IMR-90 (cell line): ENCODE results near the gene GABRR3. TPM values are rescaled to one million over a fixed set of nuclear protein-coding genes. Genes with fewer than 3 reads are reported as not detected.

Source experiments
- ATAC-seq: fragments of 200-7000 bp; cut with Tn5 transposase; 2 replicates; pipeline ENCODE4 v1.9.1; 2020; ENCODE audit warnings: low read depth, mild to moderate bottlenecking, moderate library complexity
- BruUV-seq: library from RNA; stranded (reverse); fragments of 400-500 nt; replicated peaks from 2 replicates; lab custom pipeline; 2021; lab: Mats Ljungman, UMichigan
- CTCF ChIA-PET: fragments of 300-600 bp; formaldehyde crosslinking; extraction: SDS; loops from one replicate; lab custom pipeline; 2021; ENCODE audit warnings: antibody characterized with exemption; lab: Yijun Ruan, JAX
- POLR2A ChIA-PET: fragments of 300-600 bp; sonication (Branson Sonifier 250); formaldehyde crosslinking; loops from one replicate; lab custom pipeline; 2022; ENCODE audit warnings: antibody characterized with exemption; ENCODE audit not compliant: unreplicated experiment; lab: Charles Lee
- DNase-seq: peaks from one replicate; pipeline ENCODE4 v3.0.0; 2013
- H2AFZ ChIP-seq: replicated peaks from 2 replicates; pipeline ENCODE3; 2013; ENCODE audit warnings: low read length, mild to moderate bottlenecking; ENCODE audit not compliant: poor library complexity
- H2AK5ac ChIP-seq: 2 replicates; pipeline ENCODE4 v1.6.1; 2013; ENCODE audit warnings: low read depth, low read length, inconsistent platforms
- H2AK9ac ChIP-seq: replicated peaks from 2 replicates; pipeline ENCODE3; 2013; ENCODE audit warnings: mild to moderate bottlenecking, low read depth, low read length, moderate library complexity; ENCODE audit not compliant: poor library complexity
- H2BK120ac ChIP-seq: 2 replicates; pipeline ENCODE4 v1.6.1; 2013; ENCODE audit warnings: low read depth, low read length, inconsistent platforms
- H2BK15ac ChIP-seq: 3 replicates; pipeline ENCODE4 v1.6.1; 2013; ENCODE audit warnings: low read depth, low read length, inconsistent platforms
- H2BK20ac ChIP-seq: 2 replicates; pipeline ENCODE4 v1.6.1; 2013; ENCODE audit warnings: low read depth, mild to moderate bottlenecking, inconsistent platforms, low read length, moderate library complexity
- H2BK5ac ChIP-seq: 2 replicates; pipeline ENCODE4 v1.6.1; 2013; ENCODE audit warnings: mild to moderate bottlenecking, low read depth, low read length, inconsistent platforms; ENCODE audit not compliant: poor library complexity, severe bottlenecking
- H3K14ac ChIP-seq: replicated peaks from 2 replicates; pipeline ENCODE4 v1.6.1; 2013; ENCODE audit warnings: low read depth, low read length, inconsistent platforms
- H3K18ac ChIP-seq: 2 replicates; pipeline ENCODE4 v1.6.1; 2013; ENCODE audit warnings: low read depth, low read length, control low read depth
- H3K23ac ChIP-seq: 2 replicates; pipeline ENCODE4 v1.6.1; 2013; ENCODE audit warnings: low read depth, low read length, inconsistent platforms
- H3K27ac ChIP-seq: 2 replicates; pipeline ENCODE4 v1.5.1; 2013; ENCODE audit warnings: mild to moderate bottlenecking, control low read depth, low read length; ENCODE audit not compliant: insufficient read depth
- H3K27me3 ChIP-seq: 2 replicates; pipeline ENCODE4 v1.6.1; 2013; ENCODE audit warnings: low read length; ENCODE audit not compliant: control insufficient read depth, insufficient read depth
- H3K36me3 ChIP-seq: 2 replicates; pipeline ENCODE4 v1.6.1; 2013; ENCODE audit warnings: low read length, mixed read lengths; ENCODE audit not compliant: control insufficient read depth, insufficient read depth
- H3K4ac ChIP-seq: 2 replicates; pipeline ENCODE4 v1.6.1; 2013; ENCODE audit warnings: low read depth, low read length, inconsistent platforms
- H3K4me1 ChIP-seq: 2 replicates; pipeline ENCODE4 v1.6.1; 2013; ENCODE audit warnings: low read length, mixed read lengths; ENCODE audit not compliant: control insufficient read depth, insufficient read depth
- H3K4me2 ChIP-seq: 2 replicates; pipeline ENCODE4 v1.6.1; 2013; ENCODE audit warnings: low read depth, mild to moderate bottlenecking, control low read depth, low read length, moderate library complexity
- H3K4me3 ChIP-seq: 2 replicates; pipeline ENCODE4 v1.5.1; 2013; ENCODE audit warnings: low read depth, mild to moderate bottlenecking, control low read depth, low read length, moderate library complexity; ENCODE audit not compliant: insufficient read depth
- H3K56ac ChIP-seq: 2 replicates; pipeline ENCODE4 v1.6.1; 2013; ENCODE audit warnings: low read length, inconsistent platforms; ENCODE audit not compliant: insufficient read depth; ENCODE audit errors: extremely low read depth
- H3K79me1 ChIP-seq, 2 experiments: 2 replicates each; pipeline ENCODE4 v1.6.1; 2013; ENCODE audit warnings: low read length in 2 of 2, inconsistent platforms in 1 of 2, low read depth in 1 of 2
- H3K9ac ChIP-seq: 2 replicates; pipeline ENCODE4 v1.6.1; 2013; ENCODE audit warnings: low read depth, low read length, control low read depth
- H3K9me1 ChIP-seq: 2 replicates; pipeline ENCODE4 v1.6.1; 2013; ENCODE audit warnings: low read length, inconsistent platforms; ENCODE audit not compliant: insufficient read depth
- H3K9me3 ChIP-seq: 2 replicates; pipeline ENCODE4 v1.6.1; 2013; ENCODE audit warnings: low read length; ENCODE audit not compliant: control insufficient read depth, insufficient read depth
- H4K20me1 ChIP-seq: 2 replicates; pipeline ENCODE4 v1.6.1; 2013; ENCODE audit warnings: low read length, inconsistent platforms; ENCODE audit not compliant: insufficient read depth
- H4K5ac ChIP-seq: 2 replicates; pipeline ENCODE4 v1.6.1; 2013; ENCODE audit warnings: mild to moderate bottlenecking, low read depth, low read length, control low read depth
- H4K8ac ChIP-seq, 2 experiments: 2 replicates each; pipeline ENCODE4 v1.6.1; 2013; ENCODE audit warnings: low read depth in 2 of 2, low read length in 2 of 2, control low read depth in 1 of 2, inconsistent platforms in 1 of 2
- H4K91ac ChIP-seq: 2 replicates; pipeline ENCODE4 v1.6.1; 2013; ENCODE audit warnings: low read depth, low read length, inconsistent platforms; ENCODE audit not compliant: insufficient read depth
- BHLHE40 ChIP-seq: fragments of 150-350 bp; IDR thresholded peaks from 2 replicates; pipeline ENCODE4 v1.6.1; 2016; ENCODE audit warnings: mild to moderate bottlenecking, low read depth, low read length
- CEBPB ChIP-seq: IDR thresholded peaks from 2 replicates; pipeline ENCODE4 v1.6.1; 2012; ENCODE audit warnings: low read depth, low read length, improper control_type of control experiment
- CHD1 ChIP-seq: IDR thresholded peaks from 2 replicates; pipeline ENCODE4 v1.6.1; 2012; ENCODE audit warnings: low read depth, low read length, improper control_type of control experiment
- FOS ChIP-seq: fragments of 150-350 bp; IDR thresholded peaks from 2 replicates; pipeline ENCODE4 v1.6.1; 2016; ENCODE audit warnings: low read depth, low read length
- MAFK ChIP-seq: IDR thresholded peaks from 2 replicates; pipeline ENCODE4 v1.6.1; 2012; ENCODE audit warnings: low read depth, low read length, improper control_type of control experiment
- MAZ ChIP-seq: IDR thresholded peaks from 2 replicates; pipeline ENCODE4 v1.6.1; 2012; ENCODE audit warnings: low read depth, mild to moderate bottlenecking, low read length, improper control_type of control experiment, moderate library complexity, borderline replicate concordance
- MXI1 ChIP-seq: IDR thresholded peaks from 2 replicates; pipeline ENCODE4 v1.6.1; 2012; ENCODE audit warnings: low read depth, mild to moderate bottlenecking, low read length, moderate library complexity, borderline replicate concordance
- NFE2L2 ChIP-seq: fragments of 150-350 bp; IDR thresholded peaks from 2 replicates; pipeline ENCODE4 v1.6.1; 2016; ENCODE audit warnings: low read depth, mild to moderate bottlenecking, low read length
- POLR2A ChIP-seq: IDR thresholded peaks from 2 replicates; pipeline ENCODE4 v1.6.1; 2012; ENCODE audit warnings: mild to moderate bottlenecking, low read depth, low read length
- RAD21 ChIP-seq: IDR thresholded peaks from 2 replicates; pipeline ENCODE4 v1.6.1; 2012; ENCODE audit warnings: low read length, improper control_type of control experiment
- RCOR1 ChIP-seq: IDR thresholded peaks from 2 replicates; pipeline ENCODE4 v1.6.1; 2012; ENCODE audit warnings: mild to moderate bottlenecking, low read length, improper control_type of control experiment; ENCODE audit not compliant: insufficient replicate concordance
- RFX5 ChIP-seq: IDR thresholded peaks from 2 replicates; pipeline ENCODE4 v1.8.0; 2012; ENCODE audit warnings: low read depth, mild to moderate bottlenecking, low read length, moderate library complexity
- SMC3 ChIP-seq: fragments of 150-350 bp; IDR thresholded peaks from 2 replicates; pipeline ENCODE4 v1.6.1; 2016; ENCODE audit warnings: low read depth, mild to moderate bottlenecking, antibody characterized with exemption, low read length, moderate library complexity
- WGBS, 2 experiments: methylation state at CpG; one replicate each; pipeline versions ENCODE4 v1.1.5 to v1.1.7; 2013; ENCODE audit warnings: missing lambda C conversion rate in 2 of 2; ENCODE audit not compliant: insufficient read length in 1 of 2; ENCODE audit errors: extremely low coverage in 2 of 2; 5-methylcytosine and 5-hydroxymethylcytosine counted together
- dilution Hi-C: fragments of 300-500 bp; cut with HindIII; formaldehyde crosslinking; loops from one replicate; pipeline ENCODE4 v1.14.3; 2018; ENCODE audit warnings: low sequenced_read_pairs; ENCODE audit not compliant: unreplicated experiment
- in situ Hi-C: fragments of 300-500 bp; cut with MboI; formaldehyde crosslinking; loops from 3 replicates; pipeline ENCODE4 v1.14.3; 2019; ENCODE audit warnings: low sequenced_read_pairs, inconsistent platforms, mixed read lengths
- intact Hi-C: fragments of 100-400 bp; cut with micrococcal nuclease; formaldehyde crosslinking; loops from 2 replicates; pipeline ENCODE4 v1.10.0; 2022
- polyA plus RNA-seq, 3 experiments: library from polyadenylated mRNA; depleted of rRNA; stranded (reverse); fragments of >200 nt; gene quantifications; 2 replicates each; pipeline ENCODE4 v1.2.3, GENCODE V29; 2012; ENCODE audit warnings: low replicate concordance in 1 of 3
- total RNA-seq: library from RNA; depleted of rRNA; stranded (reverse); fragments of >200 nt; gene quantifications from 2 replicates; pipeline ENCODE4 v1.2.3, GENCODE V29; 2012
- TF ChIP-seq, protein P1 (sequence below): conservative IDR thresholded peaks from 2 replicates; pipeline ENCODE4 v1.5.1; 2012; ENCODE audit warnings: mild to moderate bottlenecking, low read depth, low read length, improper control_type of control experiment
- TF ChIP-seq, protein P2 (sequence below): fragments of 150-350 bp; IDR thresholded peaks from 2 replicates; pipeline ENCODE4 v1.6.1; 2016; ENCODE audit warnings: low read depth, mild to moderate bottlenecking, low read length, moderate library complexity, borderline replicate concordance
- TF ChIP-seq, protein P3 (sequence below): fragments of 150-350 bp; IDR thresholded peaks from 2 replicates; pipeline ENCODE4 v1.6.1; 2017; ENCODE audit warnings: mild to moderate bottlenecking, antibody characterized with exemption, low read length, low read depth

GABRR3 gene
- total and polyA plus RNA-seq, 2 of the 4 experiments (the other 2 are of a cell fraction) = not detected

DNA sequence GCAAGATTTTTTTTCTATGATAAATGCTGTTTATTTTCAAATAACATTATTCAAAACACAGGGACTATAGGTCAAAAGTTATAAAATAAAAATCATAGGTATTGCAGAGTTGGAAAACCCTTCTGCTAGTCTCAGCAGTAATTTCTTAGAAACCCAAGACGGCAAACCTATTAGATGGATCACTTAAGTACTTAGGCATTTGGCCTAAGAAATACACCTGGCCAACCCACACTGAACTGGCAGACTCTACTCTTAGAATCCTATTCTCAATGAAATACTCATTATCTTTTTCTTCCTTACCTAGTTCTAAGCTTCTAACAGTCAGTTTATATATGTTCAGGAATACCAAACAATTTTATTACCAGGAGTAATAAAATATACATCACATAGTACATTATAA, 32.4 kb downstream of the GABRR3 start:
- ChIA-PET CTCF (no interaction called here), POLR2A (no interaction called here)
- Histone ChIP-seq H3K4me1 (no peaks in the 10 kb centered on the region), H3K4me3 (no peak overlapping the region), H3K9ac (no peak overlapping the region), H3K27me3 (peaks cover 3% of the 10 kb centered on the region; the same call in 1 of the 2 replicates), H3K56ac (no peak overlapping the region), H3K18ac (no peak overlapping the region), H3K4me2 (no peak overlapping the region), H3K79me1 (no peaks in the 10 kb centered on the region), H2AFZ (no peak overlapping the region), H3K9me3 (no peaks in the 10 kb centered on the region), H2AK5ac (no peak overlapping the region), H3K27ac (no peak overlapping the region), H4K5ac (no peak overlapping the region), H3K23ac (no peak overlapping the region), H3K4ac (no peak overlapping the region), H3K9me1 (no peaks in the 10 kb centered on the region), H4K20me1 (no peaks in the 10 kb centered on the region), H3K36me3 (no peaks in the 10 kb centered on the region), H2BK5ac (no peak overlapping the region), H2BK20ac (no peak overlapping the region), H4K91ac (no peak overlapping the region), H2BK120ac (no peak overlapping the region), H2BK15ac (no peak overlapping the region), H4K8ac (no peak overlapping the region), H2AK9ac (no peak overlapping the region), H3K14ac (no peak overlapping the region)
- no TSS peak for BruUV-seq
- intact Hi-C loops (no loop called here), dilution Hi-C loops (loop anchor here (25.0 kb wide), 1 partner anchor 190 kb away; the partner anchor contains the start of gene CRYBG3), in situ Hi-C loops (no loop called here)
- no peak for TF ChIP-seq POLR2A
- TF ChIP-seq, protein P1, sequence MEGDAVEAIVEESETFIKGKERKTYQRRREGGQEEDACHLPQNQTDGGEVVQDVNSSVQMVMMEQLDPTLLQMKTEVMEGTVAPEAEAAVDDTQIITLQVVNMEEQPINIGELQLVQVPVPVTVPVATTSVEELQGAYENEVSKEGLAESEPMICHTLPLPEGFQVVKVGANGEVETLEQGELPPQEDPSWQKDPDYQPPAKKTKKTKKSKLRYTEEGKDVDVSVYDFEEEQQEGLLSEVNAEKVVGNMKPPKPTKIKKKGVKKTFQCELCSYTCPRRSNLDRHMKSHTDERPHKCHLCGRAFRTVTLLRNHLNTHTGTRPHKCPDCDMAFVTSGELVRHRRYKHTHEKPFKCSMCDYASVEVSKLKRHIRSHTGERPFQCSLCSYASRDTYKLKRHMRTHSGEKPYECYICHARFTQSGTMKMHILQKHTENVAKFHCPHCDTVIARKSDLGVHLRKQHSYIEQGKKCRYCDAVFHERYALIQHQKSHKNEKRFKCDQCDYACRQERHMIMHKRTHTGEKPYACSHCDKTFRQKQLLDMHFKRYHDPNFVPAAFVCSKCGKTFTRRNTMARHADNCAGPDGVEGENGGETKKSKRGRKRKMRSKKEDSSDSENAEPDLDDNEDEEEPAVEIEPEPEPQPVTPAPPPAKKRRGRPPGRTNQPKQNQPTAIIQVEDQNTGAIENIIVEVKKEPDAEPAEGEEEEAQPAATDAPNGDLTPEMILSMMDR = no peak
- TF ChIP-seq SMC3 = no peak
- TF ChIP-seq BHLHE40 = no peak
- TF ChIP-seq, protein P2, sequence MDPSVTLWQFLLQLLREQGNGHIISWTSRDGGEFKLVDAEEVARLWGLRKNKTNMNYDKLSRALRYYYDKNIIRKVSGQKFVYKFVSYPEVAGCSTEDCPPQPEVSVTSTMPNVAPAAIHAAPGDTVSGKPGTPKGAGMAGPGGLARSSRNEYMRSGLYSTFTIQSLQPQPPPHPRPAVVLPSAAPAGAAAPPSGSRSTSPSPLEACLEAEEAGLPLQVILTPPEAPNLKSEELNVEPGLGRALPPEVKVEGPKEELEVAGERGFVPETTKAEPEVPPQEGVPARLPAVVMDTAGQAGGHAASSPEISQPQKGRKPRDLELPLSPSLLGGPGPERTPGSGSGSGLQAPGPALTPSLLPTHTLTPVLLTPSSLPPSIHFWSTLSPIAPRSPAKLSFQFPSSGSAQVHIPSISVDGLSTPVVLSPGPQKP = no peak
- TF ChIP-seq CHD1 = no peak
- TF ChIP-seq, protein P3, sequence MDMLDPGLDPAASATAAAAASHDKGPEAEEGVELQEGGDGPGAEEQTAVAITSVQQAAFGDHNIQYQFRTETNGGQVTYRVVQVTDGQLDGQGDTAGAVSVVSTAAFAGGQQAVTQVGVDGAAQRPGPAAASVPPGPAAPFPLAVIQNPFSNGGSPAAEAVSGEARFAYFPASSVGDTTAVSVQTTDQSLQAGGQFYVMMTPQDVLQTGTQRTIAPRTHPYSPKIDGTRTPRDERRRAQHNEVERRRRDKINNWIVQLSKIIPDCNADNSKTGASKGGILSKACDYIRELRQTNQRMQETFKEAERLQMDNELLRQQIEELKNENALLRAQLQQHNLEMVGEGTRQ = no peak
- TF ChIP-seq NFE2L2 = no peak
- TF ChIP-seq RFX5 = no peak
- no peak for TF ChIP-seq CEBPB
- no peak for TF ChIP-seq MAZ
- no peak for TF ChIP-seq MAFK
- no peak for TF ChIP-seq FOS
- no peak for TF ChIP-seq RAD21
- TF ChIP-seq RCOR1 = no peak
- TF ChIP-seq MXI1 = no peak
- DNase-seq (no peak), ATAC-seq (no peak)
- WGBS, 2 experiments = no CpG with 5 or more reads among the region's 1 CpG
